ENCODE results near the gene SP100.

The SP100 gene

DNA sequence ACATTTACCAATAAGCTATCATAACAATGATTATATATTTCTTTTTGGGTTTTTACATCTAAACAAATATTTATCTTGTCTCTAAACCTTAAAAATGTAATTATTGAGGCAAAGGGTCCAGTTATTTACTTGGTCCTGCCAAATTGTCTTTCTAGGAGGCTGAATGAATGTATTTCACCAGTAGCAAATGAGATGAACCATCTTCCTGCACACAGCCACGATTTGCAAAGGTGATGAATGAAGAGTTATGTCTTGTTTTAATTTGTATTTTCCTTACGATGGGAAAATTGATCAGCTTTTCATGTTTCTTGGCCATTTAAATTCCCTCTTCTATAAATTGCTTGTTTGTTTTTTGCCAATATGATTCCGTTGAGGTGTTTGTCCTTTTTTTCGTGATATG lies 1.4 kb downstream of the SP100 start:
- ChIA-PET CTCF (interaction anchor here (1.0 to 2.1 kb wide), 4 partner anchors 10 to 193 kb away, joined by 3 to 5 read pairs (median 3); no protein-coding TSS in a partner anchor), POLR2A (no interaction called here)
- DNase-seq (ENCODE audit: extremely low spot score), result no peak
- no peak for TF ChIP-seq CTCF (IDR thresholded peaks at IDR 0.05; ENCODE audit: control extremely low read depth, extremely low read depth, low read depth, missing control alignments)

- no peak for DNase-seq (ENCODE audit: extremely low spot score)
- POLR2A ChIA-PET, result interaction anchor here (0.7 kb wide), 1 partner anchor 204 kb away, joined by 3 read pairs; no protein-coding TSS in a partner anchor
- TF ChIP-seq CTCF (IDR thresholded peaks at IDR 0.05; ENCODE audit: control extremely low read depth, extremely low read depth, low read depth, missing control alignments), result no peak
- CTCF ChIA-PET, result interaction anchor here (1.0 to 2.1 kb wide), 2 partner anchors 9 to 192 kb away, joined by 3 to 5 read pairs; no protein-coding TSS in a partner anchor
These were observed 2.5 kb downstream of the SP100 start for GRCh38 chr2:230418341-230419016.

- TF ChIP-seq CTCF (IDR thresholded peaks at IDR 0.05; ENCODE audit: control extremely low read depth, extremely low read depth, low read depth, missing control alignments), result no peak
- ChIA-PET CTCF (no interaction called here), POLR2A (no interaction called here)
These were observed 3.2 kb downstream of the SP100 start for GRCh38 chr2:230419181-230419580.

DNA sequence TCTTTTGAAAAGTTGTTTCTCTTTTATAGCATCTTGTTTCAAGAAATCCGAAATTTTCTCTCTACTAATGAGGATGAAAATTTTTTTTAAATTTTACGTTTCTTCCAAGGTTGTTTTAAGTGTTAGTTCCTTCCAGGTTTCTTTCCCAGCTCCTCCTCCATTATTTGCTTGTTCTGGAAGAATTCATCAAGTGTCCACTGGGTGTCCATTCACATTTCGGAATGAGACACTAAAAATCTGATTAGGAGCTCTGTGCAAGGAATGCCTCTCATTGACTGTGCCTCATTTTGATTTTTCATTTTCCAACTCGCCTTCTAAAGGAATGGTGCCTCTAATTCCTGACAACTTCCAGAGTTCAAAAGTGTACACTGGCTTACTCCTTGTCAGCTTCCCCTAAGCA lies 6.1 kb downstream of the SP100 start:
- DNase-seq (ENCODE audit: extremely low spot score), result no peak
- ChIA-PET CTCF (interaction anchor here (1.0 kb wide), 1 partner anchor 179 kb away, joined by 3 read pairs; no protein-coding TSS in a partner anchor), POLR2A (interaction anchor here (1.6 kb wide), 1 partner anchor 9 kb away, joined by 6 read pairs; no protein-coding TSS in a partner anchor)
- TF ChIP-seq CTCF (IDR thresholded peaks at IDR 0.05; ENCODE audit: control extremely low read depth, extremely low read depth, low read depth, missing control alignments), result no peak

More at GRCh38 chr2:230419181-230419580, 3.2 kb downstream of the SP100 start:
- no peak for DNase-seq (ENCODE audit: extremely low spot score)

- ChIA-PET POLR2A (no interaction called here), CTCF (no interaction called here)
- no peak for DNase-seq (ENCODE audit: extremely low spot score)
- TF ChIP-seq CTCF (IDR thresholded peaks at IDR 0.05; ENCODE audit: control extremely low read depth, extremely low read depth, low read depth, missing control alignments), result no peak
These were observed 8.0 kb downstream of the SP100 start for GRCh38 chr2:230423851-230424458.

DNA sequence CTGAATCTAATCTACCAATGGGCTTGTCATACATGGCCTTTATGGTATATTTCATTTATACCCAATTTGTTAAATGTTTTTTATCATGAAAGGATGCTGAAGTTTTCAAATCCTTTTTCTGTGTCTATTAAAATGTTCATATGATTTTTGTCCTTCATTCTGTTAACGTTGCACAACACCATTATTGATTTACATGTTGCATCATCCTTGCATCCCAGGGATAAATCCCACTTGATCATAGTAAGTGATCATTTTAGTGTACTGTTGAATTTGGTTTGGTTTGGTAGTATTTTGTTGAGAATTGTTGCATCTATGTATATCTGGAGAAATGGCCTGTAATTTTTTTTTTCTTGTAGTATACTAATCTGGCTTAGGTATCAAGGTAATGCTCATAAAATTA lies 9.4 kb downstream of the SP100 start:
- ChIA-PET CTCF (no interaction called here), POLR2A (no interaction called here)
- TF ChIP-seq CTCF (IDR thresholded peaks at IDR 0.05; ENCODE audit: control extremely low read depth, extremely low read depth, low read depth, missing control alignments), result no peak
- DNase-seq (ENCODE audit: extremely low spot score), result no peak

Measured in GM10248 (cell line).